GM19452 (cell line): ENCODE results near the gene ZNF439.
"Not testable (repeated sequence)": the region's sequence is repeated elsewhere in the genome, so short reads cannot be mapped to it uniquely, and the experiment has no call there.

Source experiments
- ATAC-seq: cut with Tn5 transposase; IDR thresholded peaks from one replicate; pipeline ENCODE4 v1.9.1; 2021; ENCODE audit not compliant: unreplicated experiment

The ZNF439 gene

GRCh38 chr19:11867766-11868165 lies 19.2 kb downstream of the ZNF439 start:
- ATAC-seq: not testable (repeated sequence)

- no peak for ATAC-seq
Measured at GRCh38 chr19:11868188-11868587, 19.7 kb downstream of the ZNF439 start.

- ATAC-seq: no peak
Measured at GRCh38 chr19:11872624-11873023, 24.1 kb downstream of the ZNF439 start.

- ATAC-seq: no peak
Measured at GRCh38 chr19:11873762-11874161, 25.2 kb downstream of the ZNF439 start.

- not testable (repeated sequence) for ATAC-seq
Measured at GRCh38 chr19:11879687-11880266, 31.3 kb downstream of the ZNF439 start.

- no peak for ATAC-seq
Measured at GRCh38 chr19:11880598-11880997, 32.1 kb downstream of the ZNF439 start.

GRCh38 chr19:11881151-11881800 lies 32.8 kb downstream of the ZNF439 start:
- no peak for ATAC-seq

- no peak for ATAC-seq
Measured at GRCh38 chr19:11882606-11883005, 34.1 kb downstream of the ZNF439 start.

- no peak for ATAC-seq
Measured at GRCh38 chr19:11887234-11887610, 38.7 kb downstream of the ZNF439 start.

- ATAC-seq: no peak
Measured at GRCh38 chr19:11887611-11888531, 39.3 kb downstream of the ZNF439 start, which contains the start of gene ZNF69. ZNF69 (plus strand) TSS chr19:11887782; CDS start chr19:11887924, 142 bp downstream.

- ATAC-seq: not testable (repeated sequence)
Measured at GRCh38 chr19:11889901-11890300, 41.4 kb downstream of the ZNF439 start.

- ATAC-seq: no peak
Measured at GRCh38 chr19:11890634-11891033, 42.1 kb downstream of the ZNF439 start.

GRCh38 chr19:11894851-11895250 lies 46.3 kb downstream of the ZNF439 start:
- no peak for ATAC-seq

- no peak for ATAC-seq
Measured at GRCh38 chr19:11902228-11902627, 53.7 kb downstream of the ZNF439 start.

- ATAC-seq: no peak
Measured at GRCh38 chr19:11905928-11906327, 57.4 kb downstream of the ZNF439 start.

GRCh38 chr19:11911937-11912336 lies 63.4 kb downstream of the ZNF439 start:
- ATAC-seq: not testable (repeated sequence)

- ATAC-seq: not testable (repeated sequence)
Measured at GRCh38 chr19:11914417-11915051, 66.0 kb downstream of the ZNF439 start.
